HEK293 (cell line): ENCODE data around the gene VPS26C.

Experiments used
- RBAK ChIP-seq: fragments of 450-650 bp; formaldehyde crosslinking; IDR thresholded peaks from 2 replicates; pipeline ENCODE4 v1.5.1; 2016; ENCODE audit warnings: missing biosample characterization, missing genetic modification characterization
- ZFHX2 ChIP-seq: fragments of 450-650 bp; formaldehyde crosslinking; conservative IDR thresholded peaks from 2 replicates; pipeline ENCODE4 v1.5.1; 2016; ENCODE audit warnings: missing biosample characterization, missing genetic modification characterization
- ZNF292 ChIP-seq: fragments of 450-650 bp; formaldehyde crosslinking; IDR thresholded peaks from 2 replicates; pipeline ENCODE4 v1.5.1; 2016; ENCODE audit warnings: low read depth, missing biosample characterization, missing genetic modification characterization, borderline replicate concordance
- ZNF513 ChIP-seq: fragments of 450-650 bp; IDR thresholded peaks from 2 replicates; pipeline ENCODE4 v1.5.1; 2018; ENCODE audit warnings: missing biosample characterization, missing genetic modification characterization
- TF ChIP-seq, protein P1 (sequence below): fragments of 450-650 bp; IDR thresholded peaks from 2 replicates; pipeline ENCODE4 v1.5.1; 2018; ENCODE audit warnings: missing biosample characterization, mild to moderate bottlenecking, missing genetic modification characterization
- TF ChIP-seq, protein P2 (sequence below): fragments of 450-650 bp; formaldehyde crosslinking; IDR thresholded peaks from 2 replicates; pipeline ENCODE4 v1.5.1; 2016; ENCODE audit warnings: missing biosample characterization, missing genetic modification characterization

DNA sequence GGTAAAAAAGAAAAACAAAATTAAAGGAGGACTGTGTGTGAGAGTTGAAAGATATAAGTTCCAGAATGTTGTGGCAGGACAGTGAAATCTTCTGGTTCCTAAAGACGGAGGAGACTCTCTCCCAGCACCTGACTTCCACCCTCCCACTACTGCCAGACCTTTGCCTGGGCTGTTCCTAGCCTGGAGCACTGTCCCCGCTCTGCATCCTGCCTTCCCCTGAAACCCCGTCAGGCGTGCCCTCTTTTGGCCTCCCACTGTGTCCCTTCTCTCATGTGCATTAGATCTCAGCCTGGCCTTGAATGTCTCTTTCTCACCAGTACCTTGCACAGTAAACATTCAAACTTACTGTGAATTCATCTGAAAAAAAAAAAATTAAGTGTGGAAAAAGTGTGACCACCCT, 74.1 kb downstream of the VPS26C start:
- TF ChIP-seq ZNF513 (tag by site-specific recombination) = no peak
- TF ChIP-seq, protein P1, sequence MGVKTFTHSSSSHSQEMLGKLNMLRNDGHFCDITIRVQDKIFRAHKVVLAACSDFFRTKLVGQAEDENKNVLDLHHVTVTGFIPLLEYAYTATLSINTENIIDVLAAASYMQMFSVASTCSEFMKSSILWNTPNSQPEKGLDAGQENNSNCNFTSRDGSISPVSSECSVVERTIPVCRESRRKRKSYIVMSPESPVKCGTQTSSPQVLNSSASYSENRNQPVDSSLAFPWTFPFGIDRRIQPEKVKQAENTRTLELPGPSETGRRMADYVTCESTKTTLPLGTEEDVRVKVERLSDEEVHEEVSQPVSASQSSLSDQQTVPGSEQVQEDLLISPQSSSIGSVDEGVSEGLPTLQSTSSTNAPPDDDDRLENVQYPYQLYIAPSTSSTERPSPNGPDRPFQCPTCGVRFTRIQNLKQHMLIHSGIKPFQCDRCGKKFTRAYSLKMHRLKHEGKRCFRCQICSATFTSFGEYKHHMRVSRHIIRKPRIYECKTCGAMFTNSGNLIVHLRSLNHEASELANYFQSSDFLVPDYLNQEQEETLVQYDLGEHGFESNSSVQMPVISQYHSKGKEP (tag by site-specific recombination) = no peak
- TF ChIP-seq RBAK (tag by site-specific recombination) = no peak
- TF ChIP-seq ZFHX2 (tag by site-specific recombination) = no peak
- TF ChIP-seq ZNF292 (tag by site-specific recombination) = no peak
- TF ChIP-seq, protein P2, sequence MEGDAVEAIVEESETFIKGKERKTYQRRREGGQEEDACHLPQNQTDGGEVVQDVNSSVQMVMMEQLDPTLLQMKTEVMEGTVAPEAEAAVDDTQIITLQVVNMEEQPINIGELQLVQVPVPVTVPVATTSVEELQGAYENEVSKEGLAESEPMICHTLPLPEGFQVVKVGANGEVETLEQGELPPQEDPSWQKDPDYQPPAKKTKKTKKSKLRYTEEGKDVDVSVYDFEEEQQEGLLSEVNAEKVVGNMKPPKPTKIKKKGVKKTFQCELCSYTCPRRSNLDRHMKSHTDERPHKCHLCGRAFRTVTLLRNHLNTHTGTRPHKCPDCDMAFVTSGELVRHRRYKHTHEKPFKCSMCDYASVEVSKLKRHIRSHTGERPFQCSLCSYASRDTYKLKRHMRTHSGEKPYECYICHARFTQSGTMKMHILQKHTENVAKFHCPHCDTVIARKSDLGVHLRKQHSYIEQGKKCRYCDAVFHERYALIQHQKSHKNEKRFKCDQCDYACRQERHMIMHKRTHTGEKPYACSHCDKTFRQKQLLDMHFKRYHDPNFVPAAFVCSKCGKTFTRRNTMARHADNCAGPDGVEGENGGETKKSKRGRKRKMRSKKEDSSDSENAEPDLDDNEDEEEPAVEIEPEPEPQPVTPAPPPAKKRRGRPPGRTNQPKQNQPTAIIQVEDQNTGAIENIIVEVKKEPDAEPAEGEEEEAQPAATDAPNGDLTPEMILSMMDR (tag by site-specific recombination) = no peak
